GM18909 (cell line): ENCODE results near the gene MAPRE3.

ENCODE experiments used
- ATAC-seq: cut with Tn5 transposase; IDR thresholded peaks from one replicate; pipeline ENCODE4 v1.9.1; 2021; ENCODE audit warnings: mild to moderate bottlenecking; ENCODE audit not compliant: unreplicated experiment, poor library complexity

Gene MAPRE3

DNA sequence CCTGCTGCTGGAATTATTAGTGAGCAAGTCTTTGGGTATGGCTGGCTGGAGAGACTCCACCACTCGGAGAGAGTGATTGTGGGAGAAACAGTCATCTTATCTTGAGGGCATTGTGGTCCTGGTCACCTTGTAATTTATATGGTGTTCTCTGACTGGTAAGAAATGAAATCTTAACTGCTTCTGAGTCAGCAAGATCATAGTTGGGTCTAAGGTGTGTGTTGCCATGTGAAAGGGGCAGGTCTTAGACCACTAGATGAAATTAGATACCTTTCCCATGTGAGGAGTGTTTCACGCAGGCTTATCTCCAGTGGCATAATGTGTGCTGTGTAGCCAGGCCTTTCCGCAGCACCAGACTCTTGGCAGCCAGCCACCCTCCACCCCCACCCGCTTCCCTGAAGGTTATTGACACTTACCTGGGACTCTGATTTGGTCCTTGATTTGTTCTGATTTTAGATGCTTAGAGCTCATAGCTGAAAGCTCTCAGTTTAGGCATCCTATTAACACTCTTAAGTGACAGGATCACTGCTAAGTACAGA lies 7.7 kb downstream of the MAPRE3 start:
- no peak for ATAC-seq

DNA sequence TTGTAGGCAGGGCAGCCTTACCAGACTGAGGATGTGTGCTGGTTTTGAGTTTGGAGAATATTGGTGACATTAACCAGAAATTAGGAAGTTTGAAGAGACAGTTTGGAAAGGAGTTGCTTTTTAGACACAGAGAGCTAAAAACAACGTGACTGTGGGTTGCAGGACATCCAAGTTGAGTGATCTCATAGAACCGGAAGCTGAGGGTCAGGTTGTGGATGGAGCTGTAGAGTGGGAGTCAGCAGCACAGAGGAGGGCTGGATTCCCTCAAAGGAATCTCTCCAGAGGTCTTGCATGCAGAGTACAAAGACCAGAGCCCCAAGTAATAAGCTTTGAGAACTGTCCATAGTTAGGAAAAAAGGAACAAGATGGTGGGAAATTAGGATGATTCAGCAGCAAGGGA lies 9.3 kb downstream of the MAPRE3 start:
- ATAC-seq, result no peak

DNA sequence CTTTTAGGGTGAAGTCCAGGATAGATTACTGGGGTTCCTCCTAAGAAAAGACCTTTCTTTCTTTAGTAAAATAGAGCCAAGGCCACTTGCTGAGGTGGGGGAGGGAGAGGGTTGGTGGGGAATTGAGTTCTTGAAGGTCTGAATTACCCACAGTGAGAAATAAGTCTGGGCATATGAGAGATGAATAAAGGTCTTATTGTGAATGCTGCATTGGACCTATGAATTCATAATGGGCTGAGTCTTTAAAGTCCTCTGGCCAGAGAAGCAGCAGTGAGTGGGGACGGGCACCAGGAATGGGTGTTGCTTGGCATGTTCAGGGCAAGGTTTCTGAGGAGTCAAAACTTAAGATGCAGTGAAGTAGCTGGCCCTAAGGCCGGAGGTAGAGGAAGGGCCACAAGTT lies 10.5 kb downstream of the MAPRE3 start:
- ATAC-seq, result no peak

DNA sequence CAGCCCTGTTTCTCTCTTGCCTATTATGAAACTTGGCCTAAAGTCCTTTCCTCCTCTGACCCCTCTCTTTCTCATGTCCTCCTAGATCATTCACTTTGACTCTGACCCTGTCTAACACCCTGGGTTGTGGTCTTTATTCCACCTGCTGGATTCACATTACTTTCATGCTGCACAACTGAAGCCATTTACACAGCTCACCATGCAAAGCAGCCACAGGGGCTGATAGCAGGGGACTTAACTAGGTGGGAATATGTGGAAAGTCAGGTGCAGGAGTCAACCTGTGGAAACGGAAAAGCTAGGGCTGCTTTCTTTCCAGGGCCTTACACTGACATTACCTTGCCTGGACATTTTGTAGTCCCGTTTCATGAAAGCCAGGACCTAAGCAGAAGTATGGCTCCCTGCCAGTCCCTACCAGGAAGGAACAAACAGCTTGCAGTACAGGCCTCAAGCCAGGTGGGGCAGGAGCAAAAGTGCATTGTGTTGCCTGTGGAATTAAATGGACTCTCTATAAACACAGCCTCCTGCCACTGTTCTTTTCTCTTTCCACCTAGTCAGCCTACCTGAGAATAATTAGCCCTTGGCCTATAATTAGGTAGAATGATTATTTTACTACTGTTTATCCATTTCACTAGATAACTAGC lies 11.8 kb downstream of the MAPRE3 start:
- ATAC-seq, result no peak

DNA sequence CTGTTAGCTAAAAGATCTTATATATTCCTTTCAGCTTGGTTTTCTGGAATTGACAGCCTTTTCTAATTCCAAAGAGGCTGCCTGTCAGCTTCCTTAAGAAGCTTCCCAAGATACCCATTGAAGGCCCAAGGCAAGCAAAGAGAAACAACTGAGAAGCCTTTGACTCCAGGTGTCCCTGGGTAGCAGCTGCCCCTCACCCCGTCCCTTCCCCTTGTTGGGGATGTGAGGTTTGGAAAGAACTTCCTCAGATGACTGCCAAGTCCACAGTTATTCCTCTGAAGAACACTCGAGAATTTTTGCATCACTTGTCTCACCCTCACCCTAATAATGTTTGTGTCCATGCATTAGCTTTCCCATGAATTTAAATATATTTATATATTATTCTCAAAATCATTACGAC lies 13.3 kb downstream of the MAPRE3 start:
- no peak for ATAC-seq

DNA sequence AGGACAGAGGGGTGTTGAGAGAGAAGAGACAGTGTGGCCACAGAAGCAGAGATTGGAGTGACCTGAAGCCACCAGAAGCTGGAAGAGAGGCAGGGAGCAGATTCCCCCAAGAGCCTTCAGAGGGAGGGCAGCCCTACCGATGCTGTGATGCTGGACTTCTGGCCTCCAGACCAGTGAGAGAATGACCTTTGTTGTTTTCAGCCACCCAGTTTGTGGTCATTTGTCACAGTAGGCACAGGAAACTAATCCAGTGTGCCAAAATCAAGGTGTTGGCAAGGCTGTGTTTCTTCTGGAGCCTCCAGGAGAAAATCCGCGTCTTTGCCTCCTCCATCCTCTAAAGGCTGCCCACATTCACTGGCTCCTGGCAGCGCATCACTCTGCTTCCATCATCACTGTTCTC lies 15.4 kb downstream of the MAPRE3 start:
- ATAC-seq, result no peak

DNA sequence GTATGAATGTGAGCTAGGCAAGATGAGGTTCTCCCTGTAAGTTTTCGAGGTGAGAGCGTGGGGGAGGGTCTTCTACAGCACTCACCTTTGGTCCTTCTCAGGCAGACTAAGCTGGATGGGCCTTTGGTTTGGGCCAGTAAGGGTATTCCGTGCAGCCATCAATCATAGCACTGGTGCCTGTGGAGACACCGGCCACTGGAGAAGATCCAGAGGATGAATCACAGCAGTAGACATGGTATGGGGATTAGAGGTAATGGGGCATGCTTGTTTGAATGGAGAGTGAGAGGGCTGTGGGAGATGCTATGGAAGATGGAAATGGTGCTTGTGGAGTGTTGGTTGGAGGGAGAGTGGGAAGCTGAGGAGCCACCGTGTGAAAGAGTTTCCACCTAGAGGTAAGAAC lies 16.1 kb downstream of the MAPRE3 start:
- ATAC-seq, result no peak

DNA sequence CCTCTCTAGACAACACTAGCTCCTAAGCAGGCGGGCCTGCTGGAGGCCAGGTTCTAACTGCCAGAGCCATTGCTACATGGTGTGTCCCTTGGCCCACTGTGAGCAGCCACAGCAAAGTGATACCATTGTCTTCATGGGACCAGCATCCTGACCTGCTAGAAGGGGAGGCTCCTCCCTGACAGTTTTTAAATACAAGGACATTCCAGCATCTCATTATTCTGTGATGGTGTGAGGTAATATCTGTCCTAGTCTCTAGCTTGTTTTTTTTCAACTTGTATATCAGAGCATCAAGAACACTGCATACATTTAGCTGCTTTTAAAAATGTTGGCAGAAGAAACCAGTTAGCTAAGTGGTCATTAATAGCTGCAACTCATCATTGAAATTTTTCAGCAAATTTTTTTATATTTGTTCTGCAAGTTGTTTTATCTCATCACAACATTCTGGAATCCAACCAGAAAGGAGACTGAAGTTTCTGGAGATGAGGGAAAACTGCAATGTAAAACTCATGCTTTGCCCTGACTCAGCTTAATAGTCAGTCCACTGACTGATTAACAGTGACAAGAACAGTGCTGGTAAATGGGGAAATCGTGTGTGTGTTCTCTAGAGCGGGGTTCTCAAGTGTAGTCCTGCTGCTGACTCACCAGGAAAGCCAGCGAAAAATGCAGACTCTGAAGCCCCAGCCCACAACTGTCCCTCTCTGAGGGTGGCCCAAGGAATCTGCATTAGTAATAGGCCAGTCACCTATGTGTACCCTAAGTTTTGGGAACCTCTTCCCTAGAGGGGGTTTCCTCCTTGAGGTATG lies 17.8 kb downstream of the MAPRE3 start:
- ATAC-seq, result no peak

DNA sequence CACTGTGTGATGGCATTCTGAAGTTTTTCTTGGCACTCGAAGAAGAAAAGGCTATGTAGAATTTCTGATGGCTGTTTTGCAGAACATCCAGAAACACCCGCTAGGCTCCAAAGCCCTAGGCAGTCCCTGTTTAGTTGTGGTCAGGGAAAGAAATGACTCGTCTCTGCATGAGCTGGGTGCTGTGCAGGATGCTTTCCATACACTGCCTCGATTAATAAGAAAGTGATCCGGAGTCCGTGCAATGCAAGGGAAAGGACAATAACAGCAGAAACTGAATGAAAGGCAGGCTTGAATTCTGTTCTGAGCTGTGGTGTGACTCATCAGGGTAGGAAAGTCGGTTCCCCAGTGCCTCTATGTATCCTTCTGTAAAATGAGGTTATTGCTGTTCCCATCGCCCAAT lies 18.7 kb downstream of the MAPRE3 start:
- ATAC-seq, result no peak

DNA sequence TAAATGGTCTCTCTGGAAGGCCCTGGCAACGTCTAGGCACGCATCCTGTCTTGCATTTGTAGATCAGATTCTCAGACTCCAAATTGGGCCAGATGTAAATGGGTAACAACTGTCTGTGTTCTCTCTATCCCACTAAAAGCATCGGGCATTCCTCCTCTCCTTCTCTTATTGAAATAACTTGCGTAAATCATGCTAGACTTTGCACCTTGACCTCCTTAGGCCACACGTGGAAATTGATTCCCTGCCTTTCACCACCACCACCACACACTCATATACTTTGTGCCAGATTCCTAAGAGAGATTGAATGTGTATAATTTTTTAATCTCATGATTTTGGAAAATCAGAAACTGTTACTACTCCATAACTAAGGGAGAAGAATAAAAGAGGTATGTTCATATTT lies 21.3 kb downstream of the MAPRE3 start:
- no peak for ATAC-seq

DNA sequence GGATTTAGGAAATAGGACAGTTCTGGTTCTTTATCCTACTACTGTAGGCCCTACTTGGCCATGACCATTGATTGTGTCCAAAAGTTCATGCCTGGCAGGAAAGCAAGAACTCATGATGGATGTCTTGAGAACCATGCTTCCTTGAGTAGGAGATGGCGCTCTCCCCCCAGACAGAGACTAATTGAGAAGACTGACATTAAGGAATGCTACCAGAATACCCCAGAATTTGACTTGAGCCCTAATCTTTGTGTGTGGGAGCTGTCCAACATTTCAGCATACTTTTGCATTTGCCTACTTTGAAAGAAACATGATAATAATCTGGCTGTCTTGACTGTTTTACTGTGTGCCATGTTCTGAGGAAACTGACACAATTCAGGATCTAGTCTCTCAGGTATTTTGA lies 23.3 kb downstream of the MAPRE3 start:
- ATAC-seq, result no peak

DNA sequence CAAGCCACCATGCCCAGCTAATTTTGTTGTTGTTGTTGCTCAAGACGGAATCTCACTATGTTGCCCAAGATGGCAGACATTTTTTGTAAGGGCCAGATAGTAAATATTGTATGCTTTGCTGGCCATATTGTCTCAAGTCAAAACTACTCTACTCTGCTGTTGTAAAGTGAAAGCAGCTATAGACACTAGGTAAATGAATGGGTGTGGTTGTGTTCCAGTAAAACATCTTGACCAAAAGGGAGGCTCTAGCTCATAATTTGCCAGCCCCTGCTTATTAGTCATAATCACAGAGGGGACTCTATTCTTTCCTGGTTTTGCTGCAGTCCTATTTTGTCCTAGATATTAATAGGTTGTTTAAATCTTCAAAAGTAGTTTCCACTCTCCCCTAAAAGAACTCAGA lies 24.5 kb downstream of the MAPRE3 start:
- no peak for ATAC-seq

DNA sequence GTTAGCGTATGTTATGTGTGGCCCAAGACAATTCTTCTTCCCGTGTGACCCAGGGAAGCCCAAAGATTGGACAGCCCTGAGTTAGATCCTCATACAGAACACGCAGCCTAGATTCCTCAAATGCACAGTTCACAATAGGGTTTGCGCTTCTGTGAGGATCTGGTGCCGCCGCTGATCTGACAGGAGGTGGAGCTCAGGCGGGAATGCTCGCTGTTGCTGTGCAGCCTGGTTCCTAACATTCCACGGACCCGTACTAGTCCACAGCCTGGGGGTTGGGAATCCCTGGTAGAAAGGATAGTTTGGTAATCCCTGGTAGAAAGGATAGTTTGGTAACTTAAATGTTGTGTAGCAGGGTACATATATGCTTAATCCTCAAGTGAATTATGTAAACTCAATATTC lies 27.0 kb downstream of the MAPRE3 start:
- no peak for ATAC-seq

DNA sequence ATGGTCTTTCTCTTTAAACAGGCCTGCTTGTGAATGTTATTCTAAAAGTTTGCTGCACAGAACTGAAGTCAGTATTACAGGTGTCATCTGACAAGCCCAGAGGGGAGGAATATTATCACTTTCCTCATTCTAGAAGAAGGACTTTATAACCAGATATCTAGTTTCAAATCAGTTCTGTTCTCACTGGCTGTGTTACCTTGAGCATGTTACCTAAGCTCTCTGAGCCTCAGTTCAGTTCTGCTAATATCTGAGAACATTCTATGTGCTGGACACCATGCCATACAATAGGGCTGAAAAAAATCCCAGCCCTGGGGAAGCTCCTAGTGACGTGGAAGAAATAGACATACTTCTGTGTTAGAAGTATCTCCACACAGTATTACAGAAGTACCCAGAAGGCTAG lies 27.9 kb downstream of the MAPRE3 start:
- ATAC-seq, result no peak

DNA sequence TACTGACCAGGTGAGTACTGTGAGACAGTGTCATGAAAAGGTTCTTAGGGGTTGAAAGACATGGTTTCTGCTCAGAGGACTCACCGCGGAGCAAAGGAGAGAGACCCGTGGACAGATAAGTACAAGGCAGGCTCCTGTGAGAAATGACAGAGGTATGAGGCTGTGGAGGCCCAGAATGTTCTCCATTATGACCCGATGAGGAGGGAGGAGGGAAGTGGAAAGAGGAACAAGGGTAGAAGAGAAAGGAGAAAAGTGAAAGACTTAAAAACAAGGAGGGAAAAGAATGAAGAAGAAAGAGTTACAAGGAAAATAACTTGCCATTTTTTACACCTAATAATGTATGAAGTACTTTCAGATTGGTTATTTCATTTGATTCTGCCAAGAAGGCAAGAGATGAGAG lies 29.8 kb downstream of the MAPRE3 start:
- no peak for ATAC-seq

DNA sequence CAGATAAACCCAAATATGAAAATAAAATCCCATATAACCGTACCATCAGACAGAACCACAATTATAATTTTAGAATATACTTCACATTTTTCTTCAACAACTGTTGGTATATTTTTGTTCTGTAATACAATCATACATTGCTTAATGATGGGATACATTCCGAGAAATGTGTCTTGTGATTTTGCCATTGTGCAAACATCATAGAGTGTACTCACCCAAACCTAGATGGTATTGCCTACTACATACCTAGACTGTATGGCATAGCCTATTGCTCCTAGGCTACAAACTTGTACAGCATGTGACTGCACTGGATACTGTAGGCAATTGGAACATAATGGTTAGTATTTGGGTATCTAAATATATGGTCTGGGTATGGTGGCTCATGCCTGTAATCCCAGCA lies 30.6 kb downstream of the MAPRE3 start:
- no peak for ATAC-seq

DNA sequence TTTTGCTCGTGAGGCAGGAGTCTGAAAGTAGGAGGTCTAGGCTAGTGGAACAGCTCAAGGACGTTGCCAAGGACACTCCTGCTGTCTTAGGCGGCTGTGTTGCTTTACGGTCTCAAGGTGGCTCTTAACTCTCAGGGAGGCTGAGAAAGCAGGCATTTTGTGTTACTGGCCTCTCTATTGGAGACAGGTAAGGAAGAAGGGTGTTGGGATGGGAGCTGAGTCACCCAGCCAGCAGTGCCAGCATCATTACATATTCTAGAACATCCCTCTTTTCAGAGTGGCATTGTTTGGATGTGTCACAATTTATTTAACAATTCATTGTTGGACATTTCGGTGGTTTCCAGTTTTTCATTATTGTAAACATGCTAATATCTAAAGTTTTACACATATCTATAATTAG lies 31.5 kb downstream of the MAPRE3 start:
- no peak for ATAC-seq

DNA sequence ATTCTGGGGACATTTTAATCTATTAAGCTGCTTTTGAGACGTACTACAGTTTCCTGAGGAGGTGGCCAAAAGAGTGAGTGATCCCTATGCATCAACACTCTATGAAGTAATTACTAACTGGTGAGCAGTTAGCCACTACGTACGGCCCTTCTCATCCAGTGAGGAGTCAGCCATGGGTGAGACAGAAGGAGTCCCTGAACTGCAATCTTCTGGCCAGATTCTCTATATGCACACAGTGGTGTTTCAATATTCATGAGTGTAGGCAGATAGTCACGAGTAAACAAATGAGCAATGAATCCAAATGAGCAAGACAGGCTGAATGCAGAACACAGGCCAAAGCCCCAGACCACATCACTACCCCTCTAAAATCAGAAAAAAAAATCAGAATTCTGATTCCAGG lies 32.6 kb downstream of the MAPRE3 start:
- no peak for ATAC-seq

DNA sequence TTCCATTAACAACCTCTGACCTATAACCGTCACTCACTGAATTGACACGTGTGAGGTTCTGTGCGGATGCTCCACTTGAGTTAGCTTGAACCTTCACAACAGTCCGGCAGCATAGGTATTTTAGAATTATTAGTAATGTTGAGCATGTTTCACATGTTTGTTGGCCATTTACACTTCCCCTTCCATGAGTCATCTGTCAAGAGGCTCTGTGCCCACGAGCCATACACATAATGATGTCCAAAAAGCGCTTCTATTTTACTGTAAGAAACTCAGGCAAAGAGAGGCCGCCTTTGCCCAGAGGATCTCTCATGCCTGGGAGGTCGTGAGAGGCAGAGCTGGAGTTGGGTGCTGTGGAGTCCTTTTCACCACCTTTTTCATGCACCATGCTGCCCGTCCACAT lies 33.4 kb downstream of the MAPRE3 start:
- no peak for ATAC-seq

DNA sequence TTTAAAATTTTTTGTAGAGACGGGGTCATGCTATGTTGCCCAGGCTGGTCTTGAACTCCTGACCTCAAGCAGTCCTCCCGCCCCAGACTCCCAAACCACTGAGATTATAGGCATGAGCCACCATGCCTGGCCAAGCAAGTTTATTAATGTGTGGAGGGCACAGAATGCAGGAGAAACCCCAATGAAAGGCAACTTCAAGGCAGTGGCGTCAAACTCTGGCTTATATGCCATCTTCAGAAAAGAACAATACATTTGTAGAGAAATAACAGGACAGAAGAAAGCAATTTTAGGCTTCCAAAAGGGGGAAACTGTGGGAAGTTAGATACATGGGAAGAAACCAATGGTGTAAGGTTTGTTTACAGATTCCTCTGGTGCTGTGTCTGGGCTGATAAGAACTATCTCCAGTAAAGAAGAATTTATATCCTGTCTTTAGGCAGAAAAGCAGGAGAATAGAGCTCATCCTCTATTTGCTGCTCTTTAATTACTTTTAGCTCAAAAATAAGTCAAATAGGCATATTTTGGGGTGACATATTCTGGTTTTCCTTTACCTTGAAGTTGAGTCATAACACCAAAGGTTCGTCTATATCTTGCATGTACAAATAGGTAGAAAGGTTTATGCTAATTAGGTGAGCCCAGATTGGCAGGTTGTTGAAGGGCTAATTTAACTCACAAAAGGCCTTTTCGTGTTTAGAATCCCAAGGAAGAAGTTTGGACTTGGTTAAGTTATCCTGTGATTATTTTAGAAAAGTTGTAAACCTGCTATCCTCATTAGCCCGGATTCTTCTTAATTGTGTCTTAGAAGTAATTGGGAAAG lies 36.4 kb downstream of the MAPRE3 start:
- no peak for ATAC-seq
